Astrocyte (in vitro differentiated cells and primary cell): ENCODE measurements around the gene NLGN1. TPM values are rescaled to one million over a fixed set of nuclear protein-coding genes. Genes with fewer than 3 reads are reported as not detected.
A peak's percentile ranks its signal among the peaks of the same experiment; 100 is the strongest.
"Not testable (repeated sequence)": the region's sequence is repeated elsewhere in the genome, so short reads cannot be mapped to it uniquely, and the experiment has no call there.

Experiments
- DNase-seq: peaks from one replicate; pipeline ENCODE4 v3.0.0-alpha.2; 2010; ENCODE audit warnings: low read depth
- FAIRE-seq: peaks from 2 replicates; lab custom pipeline; 2011; peaks lifted over from hg19 to GRCh38; lab: Jason Lieb, UNC
- H2AFZ ChIP-seq: 2 replicates; pipeline ENCODE4 v1.6.0; 2012; ENCODE audit warnings: low read depth, low read length, inconsistent platforms
- H3K27ac ChIP-seq: 2 replicates; pipeline ENCODE4 v1.5.1; 2011; ENCODE audit warnings: low read depth, low read length, inconsistent platforms
- H3K27me3 ChIP-seq: 2 replicates; pipeline ENCODE4 v1.6.0; 2011; ENCODE audit warnings: low read length, inconsistent platforms; ENCODE audit not compliant: insufficient read depth
- H3K36me3 ChIP-seq: 2 replicates; pipeline ENCODE4 v1.5.1; 2011; ENCODE audit warnings: low read length, inconsistent platforms; ENCODE audit not compliant: insufficient read depth
- H3K4me1 ChIP-seq: 2 replicates; pipeline ENCODE4 v1.5.1; 2011; ENCODE audit warnings: low read length, inconsistent platforms; ENCODE audit not compliant: insufficient read depth
- H3K4me2 ChIP-seq: 2 replicates; pipeline ENCODE4 v1.6.0; 2012; ENCODE audit warnings: low read length, inconsistent platforms
- H3K4me3 ChIP-seq: 2 replicates; pipeline ENCODE4 v1.5.1; 2011; ENCODE audit warnings: low read depth, mild to moderate bottlenecking, low read length, inconsistent platforms; ENCODE audit not compliant: insufficient read depth
- H3K79me2 ChIP-seq: 2 replicates; pipeline ENCODE4 v1.6.0; 2012; ENCODE audit warnings: mild to moderate bottlenecking, low read length, inconsistent platforms; ENCODE audit not compliant: insufficient read depth
- H3K9ac ChIP-seq: 2 replicates; pipeline ENCODE4 v1.6.0; 2012; ENCODE audit warnings: mild to moderate bottlenecking, low read length, inconsistent platforms
- H3K9me3 ChIP-seq: 2 replicates; pipeline ENCODE4 v1.5.1; 2012; ENCODE audit warnings: low read depth, mild to moderate bottlenecking, low read length, inconsistent platforms; ENCODE audit not compliant: insufficient read depth
- H4K20me1 ChIP-seq: 2 replicates; pipeline ENCODE4 v1.6.0; 2012; ENCODE audit warnings: low read length, inconsistent platforms; ENCODE audit not compliant: insufficient read depth
- H3K27ac Mint-ChIP-seq: one replicate; pipeline ENCODE4 v1.8.0; 2021; ENCODE audit warnings: mild to moderate bottlenecking, mixed read lengths; ENCODE audit not compliant: unreplicated experiment
- H3K27me3 Mint-ChIP-seq: one replicate; pipeline ENCODE4 v1.8.0; 2021; ENCODE audit warnings: low read depth, mixed read lengths; ENCODE audit not compliant: unreplicated experiment
- H3K36me3 Mint-ChIP-seq: one replicate; pipeline ENCODE4 v1.8.0; 2021; ENCODE audit warnings: low read depth, mixed read lengths; ENCODE audit not compliant: unreplicated experiment
- H3K4me1 Mint-ChIP-seq: one replicate; pipeline ENCODE4 v1.8.0; 2021; ENCODE audit warnings: low read depth, mixed read lengths; ENCODE audit not compliant: unreplicated experiment
- H3K4me3 Mint-ChIP-seq: one replicate; pipeline ENCODE4 v1.8.0; 2021; ENCODE audit warnings: mild to moderate bottlenecking, moderate library complexity, mixed read lengths; ENCODE audit not compliant: unreplicated experiment
- H3K9me3 Mint-ChIP-seq: one replicate; pipeline ENCODE4 v1.8.0; 2021; ENCODE audit warnings: mild to moderate bottlenecking, mixed read lengths; ENCODE audit not compliant: unreplicated experiment
- EZH2 ChIP-seq: IDR thresholded peaks from 2 replicates; pipeline ENCODE4 v1.6.1; 2012; ENCODE audit warnings: mild to moderate bottlenecking, low read length, inconsistent platforms; ENCODE audit not compliant: insufficient read depth
- total RNA-seq: library from RNA; stranded (reverse); gene quantifications from 2 replicates; pipeline ENCODE4 v1.2.1, GENCODE V29; 2021
- TF ChIP-seq, protein P1 (sequence below): IDR thresholded peaks from 2 replicates; pipeline ENCODE4 v1.5.1; 2011; ENCODE audit warnings: low read depth, mild to moderate bottlenecking, inconsistent platforms, low read length, moderate library complexity; ENCODE audit not compliant: insufficient read depth

Gene NLGN1
- total RNA-seq, 1 donor from 2014 or later, result 1.2 TPM

DNA sequence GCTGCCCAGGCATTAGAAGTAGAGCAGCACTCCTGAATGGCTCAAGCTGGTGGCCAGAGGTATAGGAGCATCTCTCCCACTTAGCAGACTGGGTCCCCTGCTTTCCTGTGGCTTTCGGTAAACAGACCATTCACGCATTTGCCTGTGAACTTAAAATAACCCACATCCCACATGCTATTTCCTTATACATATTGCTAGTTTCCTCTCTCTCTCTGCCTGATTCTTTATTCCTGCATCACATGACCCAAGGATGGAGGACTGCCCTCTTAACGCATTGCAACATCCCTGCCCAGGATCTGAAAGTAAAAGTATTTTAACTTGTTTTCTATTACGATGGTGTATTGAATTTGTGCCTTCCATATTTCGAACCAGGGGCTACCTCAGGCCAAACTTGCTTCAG is 43.4 kb upstream of the NLGN1 start:
- no peaks in the 10 kb centered on the region for H3K4me1 Mint-ChIP-seq
- no peak for FAIRE-seq
- TF ChIP-seq EZH2, result no peak
- TF ChIP-seq, protein P1, sequence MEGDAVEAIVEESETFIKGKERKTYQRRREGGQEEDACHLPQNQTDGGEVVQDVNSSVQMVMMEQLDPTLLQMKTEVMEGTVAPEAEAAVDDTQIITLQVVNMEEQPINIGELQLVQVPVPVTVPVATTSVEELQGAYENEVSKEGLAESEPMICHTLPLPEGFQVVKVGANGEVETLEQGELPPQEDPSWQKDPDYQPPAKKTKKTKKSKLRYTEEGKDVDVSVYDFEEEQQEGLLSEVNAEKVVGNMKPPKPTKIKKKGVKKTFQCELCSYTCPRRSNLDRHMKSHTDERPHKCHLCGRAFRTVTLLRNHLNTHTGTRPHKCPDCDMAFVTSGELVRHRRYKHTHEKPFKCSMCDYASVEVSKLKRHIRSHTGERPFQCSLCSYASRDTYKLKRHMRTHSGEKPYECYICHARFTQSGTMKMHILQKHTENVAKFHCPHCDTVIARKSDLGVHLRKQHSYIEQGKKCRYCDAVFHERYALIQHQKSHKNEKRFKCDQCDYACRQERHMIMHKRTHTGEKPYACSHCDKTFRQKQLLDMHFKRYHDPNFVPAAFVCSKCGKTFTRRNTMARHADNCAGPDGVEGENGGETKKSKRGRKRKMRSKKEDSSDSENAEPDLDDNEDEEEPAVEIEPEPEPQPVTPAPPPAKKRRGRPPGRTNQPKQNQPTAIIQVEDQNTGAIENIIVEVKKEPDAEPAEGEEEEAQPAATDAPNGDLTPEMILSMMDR, result no peak
- Histone ChIP-seq H3K36me3 (no peaks in the 10 kb centered on the region), H3K27me3 (no peaks in the 10 kb centered on the region), H3K4me3 (no peak overlapping the region), H2AFZ (no peak overlapping the region), H3K4me2 (no peak overlapping the region), H4K20me1 (no peaks in the 10 kb centered on the region), H3K27ac (no peak overlapping the region), H3K9ac (no peak overlapping the region), H3K79me2 (no peaks in the 10 kb centered on the region), H3K9me3 (no peaks in the 10 kb centered on the region), H3K4me1 (no peaks in the 10 kb centered on the region)
- H3K27ac Mint-ChIP-seq, result no peak overlapping the region
- no peak overlapping the region for H3K4me3 Mint-ChIP-seq
- H3K9me3 Mint-ChIP-seq, result no peaks in the 10 kb centered on the region
- no peaks in the 10 kb centered on the region for H3K27me3 Mint-ChIP-seq
- H3K36me3 Mint-ChIP-seq, result no peaks in the 10 kb centered on the region
- no peak for DNase-seq

DNA sequence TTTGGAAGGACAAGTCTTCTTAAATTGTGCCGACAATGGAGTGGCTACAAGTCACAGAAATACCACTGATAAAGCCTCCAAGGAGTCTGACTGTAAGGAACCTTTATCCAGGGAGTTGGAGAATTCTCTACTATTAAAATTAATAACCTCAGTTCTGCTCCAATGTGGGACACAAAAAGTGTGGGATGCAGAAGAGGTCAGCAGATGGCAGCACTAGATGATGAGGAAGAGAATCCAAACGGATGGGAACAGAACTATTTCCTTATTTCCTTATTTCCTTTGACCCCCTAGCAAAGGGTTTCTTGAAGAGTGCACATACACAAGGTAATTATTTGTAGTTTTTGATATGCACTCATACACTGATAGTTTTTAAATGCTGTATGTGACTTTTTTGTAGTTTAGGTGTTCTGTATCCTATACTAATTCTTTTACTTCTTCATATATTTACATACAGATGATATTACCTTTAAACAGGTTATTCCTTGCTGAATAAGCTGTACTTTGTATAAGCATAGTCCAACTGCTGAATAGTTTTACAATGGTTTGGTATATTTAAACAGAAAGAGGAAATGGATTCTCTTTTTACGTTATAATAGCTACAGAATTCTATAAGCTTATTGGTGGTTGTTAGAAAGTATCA is 25.6 kb upstream of the NLGN1 start:
- no peaks in the 10 kb centered on the region for H3K4me1 ChIP-seq
- FAIRE-seq (peak; percentile 5), DNase-seq (peak; percentile 10)
- H3K4me1 Mint-ChIP-seq, result no peaks in the 10 kb centered on the region
- H3K9me3 Mint-ChIP-seq, result no peaks in the 10 kb centered on the region
- H3K27ac ChIP-seq, result no peak overlapping the region
- no peaks in the 10 kb centered on the region for H3K27me3 ChIP-seq
- no peak overlapping the region for H3K9ac ChIP-seq
- no peak overlapping the region for H3K4me3 Mint-ChIP-seq
- H3K36me3 Mint-ChIP-seq, result no peaks in the 10 kb centered on the region
- H4K20me1 ChIP-seq, result no peaks in the 10 kb centered on the region
- H3K79me2 ChIP-seq, result no peaks in the 10 kb centered on the region
- no peak overlapping the region for H3K4me3 ChIP-seq
- no peak overlapping the region for H3K27ac Mint-ChIP-seq
- no peak overlapping the region for H2AFZ ChIP-seq
- H3K4me2 ChIP-seq, result no peak overlapping the region
- no peaks in the 10 kb centered on the region for H3K36me3 ChIP-seq
- no peak for TF ChIP-seq EZH2
- TF ChIP-seq, protein P1, result peak; percentile 73
- H3K27me3 Mint-ChIP-seq, result no peaks in the 10 kb centered on the region
- H3K9me3 ChIP-seq, result no peaks in the 10 kb centered on the region

DNA sequence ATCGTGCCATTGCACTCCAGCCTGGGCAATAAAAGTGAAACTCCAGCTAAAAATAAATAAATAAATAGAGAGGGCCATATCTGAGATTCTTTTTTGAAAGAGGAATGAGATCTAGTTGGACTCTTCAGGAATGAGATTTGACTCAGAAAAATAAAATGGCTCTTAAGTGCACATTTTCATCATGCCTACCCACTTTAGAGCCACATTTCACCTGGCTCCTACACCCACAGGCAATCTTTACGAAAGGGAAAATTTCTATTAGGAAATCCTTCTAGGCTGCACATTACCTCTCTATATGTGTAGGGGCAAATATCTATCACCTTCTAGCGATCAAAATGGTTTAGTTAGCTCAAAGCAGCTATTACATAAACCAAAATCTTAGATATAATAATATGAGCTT is 16.9 kb upstream of the NLGN1 start:
- Histone ChIP-seq H3K27me3 (no peaks in the 10 kb centered on the region), H4K20me1 (no peaks in the 10 kb centered on the region), H3K79me2 (no peaks in the 10 kb centered on the region), H3K4me3 (no peak overlapping the region), H3K9ac (no peak overlapping the region), H3K36me3 (no peaks in the 10 kb centered on the region), H3K27ac (no peak overlapping the region), H3K4me1 (no peaks in the 10 kb centered on the region), H3K9me3 (no peaks in the 10 kb centered on the region), H2AFZ (no peak overlapping the region), H3K4me2 (no peak overlapping the region)
- Mint-ChIP-seq H3K27ac (no peak overlapping the region), H3K4me1 (no peaks in the 10 kb centered on the region), H3K27me3 (no peaks in the 10 kb centered on the region), H3K9me3 (peaks cover 2% of the 10 kb centered on the region), H3K36me3 (no peaks in the 10 kb centered on the region), H3K4me3 (no peak overlapping the region)
- TF ChIP-seq, protein P1, result no peak
- no peak for TF ChIP-seq EZH2
- FAIRE-seq (no peak), DNase-seq (no peak)

DNA sequence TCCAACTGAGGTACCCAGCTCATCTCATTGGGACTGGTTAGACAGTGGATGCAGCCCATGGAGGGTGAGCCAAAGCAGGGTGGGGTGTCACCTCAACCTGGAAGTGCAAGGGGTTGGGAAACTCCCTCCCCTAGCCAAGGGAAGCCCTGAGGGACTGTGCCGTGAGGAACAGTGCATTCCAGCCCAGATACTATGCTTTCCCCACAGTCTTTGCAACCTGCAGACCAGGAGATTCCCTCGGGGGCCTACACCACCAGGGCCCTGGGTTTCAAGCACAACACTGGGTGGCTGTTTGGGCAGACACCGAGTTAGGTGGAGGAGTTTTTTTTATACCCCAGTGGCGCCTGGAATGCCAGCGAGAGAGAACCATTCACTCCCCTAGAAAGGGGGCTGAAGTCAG is 15.6 kb upstream of the NLGN1 start:
- H3K27ac ChIP-seq, H3K4me2 ChIP-seq, H4K20me1 ChIP-seq, DNase-seq, H3K9me3 ChIP-seq, H3K9me3 Mint-ChIP-seq, H3K27me3 Mint-ChIP-seq, H3K4me1 ChIP-seq, H3K36me3 Mint-ChIP-seq, H3K4me3 Mint-ChIP-seq, H3K27ac Mint-ChIP-seq, H3K4me1 Mint-ChIP-seq, FAIRE-seq, H3K36me3 ChIP-seq, H3K27me3 ChIP-seq, H3K79me2 ChIP-seq, H3K4me3 ChIP-seq, H2AFZ ChIP-seq, H3K9ac ChIP-seq: not testable (repeated sequence)
